Measurements from ENCODE around the gene SUN2. TPM values are rescaled to one million over a fixed set of nuclear protein-coding genes. Genes with fewer than 3 reads are reported as not detected.

SUN2 gene
- total RNA-seq, 2 experiments from 2014 or later = 101 to 107 TPM

DNA sequence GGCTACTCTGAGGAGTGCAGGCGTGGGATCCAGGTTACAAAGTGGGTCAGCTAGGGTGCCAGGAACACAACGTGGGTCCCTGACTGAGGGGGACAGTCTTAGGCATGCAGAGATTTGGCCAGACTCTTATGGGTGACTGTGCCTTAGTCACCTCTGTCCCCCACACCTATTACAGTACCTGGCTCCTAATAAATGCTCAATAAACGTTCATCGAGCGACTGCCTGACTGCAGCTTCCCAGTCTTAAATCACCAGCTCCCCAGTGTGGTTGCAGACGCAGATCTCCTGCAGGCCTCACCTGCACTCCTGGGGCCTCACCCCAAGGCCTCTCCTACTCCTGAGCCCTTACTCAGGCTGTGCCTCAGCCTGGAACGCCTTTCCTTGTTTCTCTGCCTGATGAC lies 3.2 kb upstream of the SUN2 start:
- ChIA-PET CTCF (interaction anchor here (0.7 to 7.2 kb wide), 7 partner anchors 8 to 707 kb away, joined by 3 to 63 read pairs (median 5); no protein-coding TSS in a partner anchor), POLR2A (interaction anchor here (0.7 to 40.0 kb wide), 4 partner anchors 10 to 773 kb away, joined by 3 to 905 read pairs (median 4); partner anchors contain the start of gene GTPBP1)
- H3K36me3 Mint-ChIP-seq (ENCODE audit: low read depth) = peaks cover 4% of the 10 kb centered on the region
- DNase-seq (no peak), ATAC-seq (no peak)
- peak overlapping the region; percentile 69 for H3K27ac Mint-ChIP-seq
- TF ChIP-seq, protein P1, sequence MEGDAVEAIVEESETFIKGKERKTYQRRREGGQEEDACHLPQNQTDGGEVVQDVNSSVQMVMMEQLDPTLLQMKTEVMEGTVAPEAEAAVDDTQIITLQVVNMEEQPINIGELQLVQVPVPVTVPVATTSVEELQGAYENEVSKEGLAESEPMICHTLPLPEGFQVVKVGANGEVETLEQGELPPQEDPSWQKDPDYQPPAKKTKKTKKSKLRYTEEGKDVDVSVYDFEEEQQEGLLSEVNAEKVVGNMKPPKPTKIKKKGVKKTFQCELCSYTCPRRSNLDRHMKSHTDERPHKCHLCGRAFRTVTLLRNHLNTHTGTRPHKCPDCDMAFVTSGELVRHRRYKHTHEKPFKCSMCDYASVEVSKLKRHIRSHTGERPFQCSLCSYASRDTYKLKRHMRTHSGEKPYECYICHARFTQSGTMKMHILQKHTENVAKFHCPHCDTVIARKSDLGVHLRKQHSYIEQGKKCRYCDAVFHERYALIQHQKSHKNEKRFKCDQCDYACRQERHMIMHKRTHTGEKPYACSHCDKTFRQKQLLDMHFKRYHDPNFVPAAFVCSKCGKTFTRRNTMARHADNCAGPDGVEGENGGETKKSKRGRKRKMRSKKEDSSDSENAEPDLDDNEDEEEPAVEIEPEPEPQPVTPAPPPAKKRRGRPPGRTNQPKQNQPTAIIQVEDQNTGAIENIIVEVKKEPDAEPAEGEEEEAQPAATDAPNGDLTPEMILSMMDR (IDR thresholded peaks at IDR 0.05) = no peak
- intact Hi-C loops (cut with micrococcal nuclease) = loop anchor here (10.0 kb wide), 1 partner anchor 54 kb away; the partner anchor contains the start of genes GTPBP1 and JOSD1
- H3K9me3 Mint-ChIP-seq = no peaks in the 10 kb centered on the region
- H3K4me3 Mint-ChIP-seq = no peak overlapping the region
- H3K4me1 Mint-ChIP-seq (ENCODE audit: low read depth) = peaks cover 28% of the 10 kb centered on the region
- no peaks in the 10 kb centered on the region for H3K27me3 Mint-ChIP-seq

DNA sequence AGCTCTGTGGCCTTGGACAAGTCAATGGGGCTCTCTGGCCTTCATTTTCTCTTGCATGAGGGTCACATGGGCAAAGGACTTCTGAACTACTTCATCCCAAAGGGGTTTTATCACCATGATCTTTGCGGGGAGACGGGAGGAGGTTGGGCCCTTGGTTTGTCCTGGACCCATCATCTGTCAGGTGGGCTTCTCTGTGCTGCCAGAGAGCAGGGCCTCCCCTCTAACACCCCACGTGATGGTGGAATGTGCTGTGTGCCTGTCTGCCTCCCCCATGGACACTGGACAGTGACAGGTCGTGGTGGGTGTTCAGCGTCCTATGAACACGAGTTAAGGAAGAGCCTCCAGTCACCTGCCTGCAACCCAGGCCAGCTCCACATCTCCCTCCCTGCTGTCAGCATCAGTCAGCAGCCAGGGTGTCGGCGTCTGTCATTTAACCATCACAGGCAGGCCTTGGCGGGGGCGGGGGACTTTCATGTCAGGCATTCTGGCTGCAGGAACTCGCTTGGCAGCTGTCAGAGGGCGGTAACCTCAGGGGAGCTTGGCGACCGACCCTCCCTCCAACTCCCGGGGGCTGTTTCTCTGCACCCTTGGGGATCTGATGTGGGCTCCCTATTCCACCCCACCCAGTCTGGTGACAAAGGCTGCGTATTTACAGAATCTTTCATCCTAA lies 2.6 kb upstream of the SUN2 start:
- CTCF ChIA-PET = interaction anchor here (0.7 to 7.2 kb wide), 7 partner anchors 9 to 706 kb away, joined by 3 to 63 read pairs (median 5); no protein-coding TSS in a partner anchor
- peak overlapping the region; percentile 69 for H3K27ac Mint-ChIP-seq
- DNase-seq (peak; percentile 95), ATAC-seq (peak; percentile 41)
- POLR2A ChIA-PET = interaction anchor here (0.7 to 40.0 kb wide), 5 partner anchors 11 to 774 kb away, joined by 3 to 905 read pairs (median 4); partner anchors contain the start of genes GTPBP1 and NPTXR
- peaks cover 10% of the 10 kb centered on the region for H3K36me3 Mint-ChIP-seq (ENCODE audit: low read depth)
- TF ChIP-seq, protein P1 (IDR thresholded peaks at IDR 0.05) = no peak
- no peaks in the 10 kb centered on the region for H3K27me3 Mint-ChIP-seq
- peak overlapping the region; percentile 53 for H3K4me3 Mint-ChIP-seq
- intact Hi-C loops (cut with micrococcal nuclease) = loop anchor here (10.0 kb wide), 1 partner anchor 54 kb away; the partner anchor contains the start of genes GTPBP1 and JOSD1
- H3K9me3 Mint-ChIP-seq = no peaks in the 10 kb centered on the region
- H3K4me1 Mint-ChIP-seq (ENCODE audit: low read depth) = peaks cover 34% of the 10 kb centered on the region

DNA sequence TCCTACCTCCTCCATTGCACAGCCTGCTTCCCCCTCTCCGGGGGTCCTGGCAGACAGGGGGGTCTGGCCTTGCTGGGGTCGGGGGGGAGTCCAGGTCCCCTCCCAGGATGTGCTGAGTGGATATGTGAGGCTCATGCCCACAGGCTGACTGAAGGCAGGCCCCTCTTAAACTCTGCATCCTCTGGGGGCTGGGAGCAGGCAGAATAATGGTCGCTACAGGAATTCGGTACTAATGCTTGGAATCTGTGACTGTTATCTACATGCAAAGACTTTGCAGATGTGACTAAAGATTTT lies 1.6 kb upstream of the SUN2 start:
- peak overlapping the region; percentile 87 for H3K27ac Mint-ChIP-seq
- peak overlapping the region; percentile 87 for H3K4me3 Mint-ChIP-seq
- DNase-seq = no peak
- no peaks in the 10 kb centered on the region for H3K27me3 Mint-ChIP-seq
- peaks cover 18% of the 10 kb centered on the region for H3K36me3 Mint-ChIP-seq (ENCODE audit: low read depth)
- intact Hi-C loops (cut with micrococcal nuclease) = loop anchor here (10.0 kb wide), 1 partner anchor 53 kb away; the partner anchor contains the start of genes GTPBP1 and JOSD1
- peaks cover 41% of the 10 kb centered on the region for H3K4me1 Mint-ChIP-seq (ENCODE audit: low read depth)
- no peak for ATAC-seq
- TF ChIP-seq, protein P1 (IDR thresholded peaks at IDR 0.05) = no peak
- no peaks in the 10 kb centered on the region for H3K9me3 Mint-ChIP-seq
- POLR2A ChIA-PET = interaction anchor here (1.2 to 40.0 kb wide), 3 partner anchors 10 to 102 kb away, joined by 3 to 905 read pairs (median 10); partner anchors contain the start of gene GTPBP1
- CTCF ChIA-PET = interaction anchor here (7.2 kb wide), 1 partner anchor 10 kb away, joined by 63 read pairs; no protein-coding TSS in a partner anchor

DNA sequence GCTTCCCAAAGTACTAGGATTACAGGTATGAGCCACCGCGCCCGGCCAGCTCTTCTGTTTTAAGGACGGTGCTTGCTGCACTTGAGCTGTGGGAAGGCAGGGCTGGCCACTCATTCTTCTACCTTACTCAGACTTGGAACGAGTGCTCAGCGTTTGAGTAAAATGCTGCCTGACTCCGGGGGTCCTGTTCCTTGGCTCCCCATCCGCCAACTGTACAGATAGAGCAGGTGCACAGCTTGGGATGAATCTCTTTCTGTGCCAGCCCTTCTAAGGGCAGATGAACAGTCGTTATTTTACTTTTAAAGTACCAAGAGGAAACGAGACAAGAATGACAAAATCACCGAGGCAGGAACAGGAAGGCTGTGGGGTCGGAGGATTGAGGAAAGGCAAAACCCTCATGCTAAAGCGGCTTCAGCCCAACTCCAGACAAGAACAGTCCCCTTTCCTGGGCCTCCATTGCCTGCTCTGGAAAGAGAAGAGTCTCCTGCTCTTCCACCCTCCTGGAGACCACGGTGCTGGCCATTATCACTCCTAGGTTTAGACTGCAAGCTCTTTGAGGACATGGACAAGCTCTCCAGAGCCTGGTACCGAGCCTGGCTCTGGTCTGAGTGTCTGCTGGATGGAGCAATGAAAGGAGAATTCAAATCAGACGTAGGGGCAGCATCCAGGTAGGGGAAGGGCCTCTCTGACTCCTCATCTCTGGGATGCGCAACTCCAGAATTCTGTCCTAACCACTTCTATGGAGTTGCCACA lies 1.1 kb upstream of the SUN2 start:
- Mint-ChIP-seq H3K27me3 (no peaks in the 10 kb centered on the region), H3K27ac (peak overlapping the region; percentile 87), H3K9me3 (no peaks in the 10 kb centered on the region), H3K4me3 (peak overlapping the region; percentile 87), H3K4me1 (ENCODE audit: low read depth) (peaks cover 45% of the 10 kb centered on the region), H3K36me3 (ENCODE audit: low read depth) (peaks cover 23% of the 10 kb centered on the region)
- CTCF ChIA-PET = interaction anchor here (0.7 to 7.2 kb wide), 4 partner anchors 10 to 113 kb away, joined by 3 to 63 read pairs (median 7); no protein-coding TSS in a partner anchor
- POLR2A ChIA-PET = interaction anchor here (1.0 to 40.0 kb wide), 6 partner anchors 9 to 561 kb away, joined by 3 to 905 read pairs (median 5); partner anchors contain the start of genes DMC1 and GTPBP1
- intact Hi-C loops (cut with micrococcal nuclease) = loop anchor here (10.0 kb wide), 1 partner anchor 52 kb away; the partner anchor contains the start of genes GTPBP1 and JOSD1
- DNase-seq = peak; percentile 59
- TF ChIP-seq, protein P1 (IDR thresholded peaks at IDR 0.05) = no peak
- ATAC-seq = no peak

Data from activated CD8-positive, alpha-beta T cell treated with anti-CD3 and anti-CD28 coated beads for 36 hours (primary cell).